ENCODE measurements around the gene NAV2. TPM values are rescaled to one million over a fixed set of nuclear protein-coding genes. Genes with fewer than 3 reads are reported as not detected.

NAV2 gene
- polyA plus RNA-seq, 1 donor from 2014 or later = 3.0 TPM

- no peak overlapping the region for H3K4me3 ChIP-seq (ENCODE audit: low read length)
- no peaks in the 10 kb centered on the region for H3K9me3 ChIP-seq (ENCODE audit: low read length)
- H4K20me1 ChIP-seq (ENCODE audit: insufficient read depth) = no peaks in the 10 kb centered on the region
- H3K36me3 ChIP-seq (ENCODE audit: insufficient read depth, low read length) = no peaks in the 10 kb centered on the region
- no peak overlapping the region for H2AFZ ChIP-seq (ENCODE audit: low read depth, low read length)
- H3K9me2 ChIP-seq (ENCODE audit: insufficient read depth, low read length) = no peaks in the 10 kb centered on the region
- no peaks in the 10 kb centered on the region for H3F3A ChIP-seq (ENCODE audit: insufficient read depth, low read length, poor library complexity, severe bottlenecking)
- no peak overlapping the region for H3K9ac ChIP-seq (ENCODE audit: low read length)
- TF ChIP-seq REST (IDR thresholded peaks at IDR 0.05; ENCODE audit: borderline replicate concordance) (no peak), EZH2 (IDR thresholded peaks at IDR 0.05; ENCODE audit: borderline replicate concordance, insufficient read depth, low read length, poor library complexity, severe bottlenecking) (no peak), SMC3 (conservative IDR thresholded peaks at IDR 0.05; ENCODE audit: poor library complexity) (no peak), MXI1 (conservative IDR thresholded peaks at IDR 0.05; ENCODE audit: poor library complexity, severe bottlenecking) (no peak), EP300 (conservative IDR thresholded peaks at IDR 0.05; ENCODE audit: poor library complexity, severe bottlenecking) (no peak), RAD21 (conservative IDR thresholded peaks at IDR 0.05) (no peak), POLR2AphosphoS5 (IDR thresholded peaks at IDR 0.05) (no peak), TAF1 (IDR thresholded peaks at IDR 0.05; ENCODE audit: low read depth) (no peak)
- TF ChIP-seq, protein P1, sequence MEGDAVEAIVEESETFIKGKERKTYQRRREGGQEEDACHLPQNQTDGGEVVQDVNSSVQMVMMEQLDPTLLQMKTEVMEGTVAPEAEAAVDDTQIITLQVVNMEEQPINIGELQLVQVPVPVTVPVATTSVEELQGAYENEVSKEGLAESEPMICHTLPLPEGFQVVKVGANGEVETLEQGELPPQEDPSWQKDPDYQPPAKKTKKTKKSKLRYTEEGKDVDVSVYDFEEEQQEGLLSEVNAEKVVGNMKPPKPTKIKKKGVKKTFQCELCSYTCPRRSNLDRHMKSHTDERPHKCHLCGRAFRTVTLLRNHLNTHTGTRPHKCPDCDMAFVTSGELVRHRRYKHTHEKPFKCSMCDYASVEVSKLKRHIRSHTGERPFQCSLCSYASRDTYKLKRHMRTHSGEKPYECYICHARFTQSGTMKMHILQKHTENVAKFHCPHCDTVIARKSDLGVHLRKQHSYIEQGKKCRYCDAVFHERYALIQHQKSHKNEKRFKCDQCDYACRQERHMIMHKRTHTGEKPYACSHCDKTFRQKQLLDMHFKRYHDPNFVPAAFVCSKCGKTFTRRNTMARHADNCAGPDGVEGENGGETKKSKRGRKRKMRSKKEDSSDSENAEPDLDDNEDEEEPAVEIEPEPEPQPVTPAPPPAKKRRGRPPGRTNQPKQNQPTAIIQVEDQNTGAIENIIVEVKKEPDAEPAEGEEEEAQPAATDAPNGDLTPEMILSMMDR (IDR thresholded peaks at IDR 0.05; ENCODE audit: poor library complexity, severe bottlenecking) = no peak
- H3K79me2 ChIP-seq (replicated peaks; ENCODE audit: insufficient read depth, low read length) = no peaks in the 10 kb centered on the region
- no peak overlapping the region for H3K27ac ChIP-seq (ENCODE audit: low read length)
- H3K27me3 ChIP-seq (ENCODE audit: insufficient read depth, low read depth, low read length) = no peaks in the 10 kb centered on the region
- no peak overlapping the region for H3K4me2 ChIP-seq (ENCODE audit: low read length)
Observed at GRCh38 chr11:20075627-20076026, 363.0 kb downstream of the NAV2 start.

GRCh38 chr11:20078846-20079245 is 366.2 kb downstream of the NAV2 start:
- H3K9me2 ChIP-seq (ENCODE audit: insufficient read depth, low read length) = no peaks in the 10 kb centered on the region
- H2AFZ ChIP-seq (ENCODE audit: low read depth, low read length) = no peak overlapping the region
- H3K9me3 ChIP-seq (ENCODE audit: low read length) = no peaks in the 10 kb centered on the region
- no peak overlapping the region for H3K4me3 ChIP-seq (ENCODE audit: low read length)
- H3K27ac ChIP-seq (ENCODE audit: low read length) = no peak overlapping the region
- no peak overlapping the region for H3K9ac ChIP-seq (ENCODE audit: low read length)
- no peaks in the 10 kb centered on the region for H3K36me3 ChIP-seq (ENCODE audit: insufficient read depth, low read length)
- no peaks in the 10 kb centered on the region for H3K79me2 ChIP-seq (replicated peaks; ENCODE audit: insufficient read depth, low read length)
- H4K20me1 ChIP-seq (ENCODE audit: insufficient read depth) = no peaks in the 10 kb centered on the region
- no peak overlapping the region for H3K4me2 ChIP-seq (ENCODE audit: low read length)
- no peaks in the 10 kb centered on the region for H3K27me3 ChIP-seq (ENCODE audit: insufficient read depth, low read depth, low read length)
- TF ChIP-seq POLR2AphosphoS5 (IDR thresholded peaks at IDR 0.05) (no peak), EZH2 (IDR thresholded peaks at IDR 0.05; ENCODE audit: borderline replicate concordance, insufficient read depth, low read length, poor library complexity, severe bottlenecking) (no peak), RAD21 (conservative IDR thresholded peaks at IDR 0.05) (no peak), EP300 (conservative IDR thresholded peaks at IDR 0.05; ENCODE audit: poor library complexity, severe bottlenecking) (no peak), TAF1 (IDR thresholded peaks at IDR 0.05; ENCODE audit: low read depth) (no peak), MXI1 (conservative IDR thresholded peaks at IDR 0.05; ENCODE audit: poor library complexity, severe bottlenecking) (no peak), SMC3 (conservative IDR thresholded peaks at IDR 0.05; ENCODE audit: poor library complexity) (no peak), REST (IDR thresholded peaks at IDR 0.05; ENCODE audit: borderline replicate concordance) (no peak)
- TF ChIP-seq, protein P1 (IDR thresholded peaks at IDR 0.05; ENCODE audit: poor library complexity, severe bottlenecking) = no peak
- H3F3A ChIP-seq (ENCODE audit: insufficient read depth, low read length, poor library complexity, severe bottlenecking) = no peaks in the 10 kb centered on the region

All from neural cell (in vitro differentiated cells).